Measurements from ENCODE around the gene EPHA8. TPM values are rescaled to one million over a fixed set of nuclear protein-coding genes. Genes with fewer than 3 reads are reported as not detected.

Gene EPHA8
- polyA plus RNA-seq, 6 donors from 2014 or later, result not detected

DNA sequence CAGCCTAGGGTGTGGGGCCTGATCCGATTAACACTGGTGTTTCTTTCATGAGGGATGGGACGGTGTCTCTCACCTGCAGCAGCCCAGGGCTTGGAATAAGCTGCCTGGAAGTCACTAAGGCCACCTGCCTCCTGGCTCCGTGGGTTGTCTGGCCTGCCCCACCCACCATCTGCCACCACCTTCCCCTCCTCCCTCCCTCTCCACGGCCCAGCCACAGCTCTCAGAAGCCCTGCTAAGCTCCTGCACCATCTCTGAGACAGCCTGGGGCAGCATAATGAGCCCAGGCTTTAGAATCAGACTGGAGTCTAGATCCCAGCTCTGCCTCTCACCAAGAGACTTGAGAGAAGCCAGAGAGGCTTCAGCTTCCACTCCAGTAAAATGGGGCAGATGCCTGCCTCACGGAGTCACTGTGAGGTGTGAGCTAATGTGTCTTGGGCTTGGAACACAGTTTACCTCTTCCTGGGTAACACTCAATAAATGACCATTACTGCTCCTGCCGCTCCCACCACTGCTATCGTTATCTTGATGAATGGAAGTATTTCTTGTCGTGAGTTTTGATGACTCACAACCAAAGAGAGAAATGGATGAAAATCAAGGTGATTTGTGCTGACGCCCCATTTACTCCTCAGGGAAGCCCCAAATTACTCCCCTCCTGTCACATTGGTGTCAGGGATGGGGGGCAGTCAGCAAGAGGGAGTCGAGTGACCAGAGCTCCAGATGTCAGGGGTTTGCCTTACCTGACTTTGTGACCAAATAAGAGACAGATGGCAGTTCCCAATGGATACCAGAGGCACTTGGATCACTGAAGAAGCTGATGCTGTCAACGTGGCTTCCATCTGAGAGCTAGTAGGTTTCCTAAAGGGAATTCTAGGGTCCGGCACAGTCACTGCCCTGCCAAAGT lies 49.6 kb downstream of the EPHA8 start:
- Mint-ChIP-seq H3K4me1 (no peaks in the 10 kb centered on the region), H3K9me3 (peaks cover 0 to 4% (median 0%) of the 10 kb centered on the region in 7 donors), H3K27me3 (peaks cover 10 to 78% (median 73%) of the 10 kb centered on the region in 3 donors)

DNA sequence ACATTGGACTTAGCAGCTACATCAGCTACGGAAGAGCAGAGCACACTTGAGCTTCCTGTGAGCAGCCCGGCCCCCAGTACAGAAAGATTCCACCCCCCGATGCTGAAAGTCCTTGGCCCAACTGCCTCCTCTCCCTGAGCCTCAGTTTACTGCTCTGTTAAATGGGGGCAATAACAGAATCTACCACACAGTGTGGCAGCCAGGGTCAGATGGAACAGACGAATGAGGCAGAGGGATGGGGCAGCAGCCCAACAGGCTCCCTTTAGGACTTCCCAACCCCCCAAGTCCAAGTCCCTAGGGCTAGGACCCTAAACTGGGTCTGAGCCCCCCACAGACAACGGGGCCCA lies 50.3 kb downstream of the EPHA8 start:
- peaks cover 10 to 75% (median 68%) of the 10 kb centered on the region in 3 donors for H3K27me3 Mint-ChIP-seq
- H3K9me3 Mint-ChIP-seq, result peaks cover 0 to 2% (median 0%) of the 10 kb centered on the region in 7 donors
- no peak overlapping the region for H3K4me3 Mint-ChIP-seq
- H3K27ac Mint-ChIP-seq, result no peak overlapping the region
- no peaks in the 10 kb centered on the region for H3K36me3 Mint-ChIP-seq
- DNase-seq (no peak), ATAC-seq (ENCODE audit: low read depth in 2 of 2) (no peak)
- no peaks in the 10 kb centered on the region for H3K4me1 Mint-ChIP-seq

More for the DNA sequence above, 49.6 kb downstream of the EPHA8 start:
- H3K36me3 Mint-ChIP-seq, result no peaks in the 10 kb centered on the region
- DNase-seq, result no peak
- no peak overlapping the region for H3K4me3 Mint-ChIP-seq
- no peak for ATAC-seq (ENCODE audit: low read depth in 2 of 2)
- peak overlapping the region in 1 of 6 donors; percentile 56 for H3K27ac Mint-ChIP-seq

DNA sequence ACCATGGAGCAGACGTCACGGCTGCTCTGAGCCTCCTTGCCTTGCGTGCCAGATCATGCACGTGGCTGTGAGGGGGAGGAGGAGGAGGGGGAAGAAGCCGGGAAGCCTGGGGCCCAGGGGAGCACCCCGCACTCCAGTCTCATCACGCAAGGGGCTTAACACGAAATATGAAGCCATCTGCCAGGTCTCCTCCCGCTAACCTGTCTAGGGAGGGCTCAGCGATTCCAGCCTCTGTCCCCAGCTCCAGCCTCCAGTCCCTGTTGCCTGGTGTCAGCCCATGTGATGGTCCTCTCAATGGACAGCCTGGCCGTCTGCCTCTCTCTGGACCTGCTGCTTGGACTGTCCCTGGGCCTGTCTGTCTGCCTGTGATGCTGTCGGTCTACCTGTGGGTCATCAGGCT lies 50.7 kb downstream of the EPHA8 start:
- Mint-ChIP-seq H3K4me3 (no peak overlapping the region), H3K9me3 (peaks cover 0 to 2% (median 0%) of the 10 kb centered on the region in 7 donors), H3K4me1 (no peaks in the 10 kb centered on the region), H3K27me3 (peaks cover 10 to 75% (median 68%) of the 10 kb centered on the region in 3 donors), H3K27ac (no peak overlapping the region), H3K36me3 (no peaks in the 10 kb centered on the region)
- no peak for ATAC-seq (ENCODE audit: low read depth in 2 of 2)
- DNase-seq, result no peak

DNA sequence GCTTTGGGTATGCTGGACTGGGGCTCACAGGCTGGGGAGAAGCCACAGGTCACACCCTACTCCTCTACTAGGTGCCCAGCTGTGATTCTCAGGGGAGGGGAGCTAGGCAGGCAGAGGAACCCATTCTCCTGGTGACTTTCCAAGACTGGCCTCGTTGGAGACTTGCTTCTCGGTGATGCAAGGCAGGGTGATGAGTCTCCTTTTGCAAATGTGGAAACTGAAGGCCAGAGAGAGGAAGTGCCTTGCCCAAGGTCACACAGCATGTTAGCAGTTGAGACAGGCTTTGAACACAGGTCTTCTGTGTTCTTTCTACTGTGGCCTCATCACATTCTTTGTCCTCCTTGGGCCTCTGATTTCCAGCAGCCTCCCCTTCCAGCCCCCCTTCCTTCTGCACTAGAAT lies 52.6 kb downstream of the EPHA8 start:
- peaks cover 0 to 2% (median 0%) of the 10 kb centered on the region in 7 donors for H3K9me3 Mint-ChIP-seq
- H3K27ac Mint-ChIP-seq, result no peak overlapping the region
- no peaks in the 10 kb centered on the region for H3K4me1 Mint-ChIP-seq
- no peaks in the 10 kb centered on the region for H3K36me3 Mint-ChIP-seq
- ATAC-seq (ENCODE audit: low read depth in 2 of 2) (no peak), DNase-seq (no peak)
- H3K27me3 Mint-ChIP-seq, result peaks cover 11 to 73% (median 64%) of the 10 kb centered on the region in 3 donors
- H3K4me3 Mint-ChIP-seq, result no peak overlapping the region

DNA sequence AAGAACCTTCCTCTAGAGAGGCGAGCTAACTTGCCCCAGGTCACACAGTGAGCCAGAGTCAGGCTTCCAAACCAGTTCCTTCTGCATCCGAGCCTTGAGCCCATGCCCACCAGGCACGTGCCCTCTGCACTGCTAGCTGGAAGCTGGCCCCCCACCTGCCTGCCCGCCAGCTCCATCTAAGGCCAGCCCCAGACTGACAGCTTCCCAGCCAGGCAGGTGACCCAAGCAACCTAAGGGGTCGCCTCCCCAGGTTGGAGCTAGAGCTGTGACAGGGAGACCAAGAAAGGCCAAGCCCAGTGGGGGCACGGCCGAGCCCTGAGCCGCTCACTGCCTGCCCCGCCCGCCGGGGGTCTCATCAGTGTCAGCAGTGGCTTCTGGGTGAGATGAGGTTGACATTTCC lies 53.3 kb downstream of the EPHA8 start:
- peaks cover 0 to 2% (median 0%) of the 10 kb centered on the region in 7 donors for H3K9me3 Mint-ChIP-seq
- peaks cover 8 to 67% (median 58%) of the 10 kb centered on the region in 3 donors for H3K27me3 Mint-ChIP-seq
- no peak overlapping the region for H3K4me3 Mint-ChIP-seq
- no peaks in the 10 kb centered on the region for H3K36me3 Mint-ChIP-seq
- H3K27ac Mint-ChIP-seq, result no peak overlapping the region
- no peak for ATAC-seq (ENCODE audit: low read depth in 2 of 2)
- no peak for DNase-seq
- H3K4me1 Mint-ChIP-seq, result no peaks in the 10 kb centered on the region

DNA sequence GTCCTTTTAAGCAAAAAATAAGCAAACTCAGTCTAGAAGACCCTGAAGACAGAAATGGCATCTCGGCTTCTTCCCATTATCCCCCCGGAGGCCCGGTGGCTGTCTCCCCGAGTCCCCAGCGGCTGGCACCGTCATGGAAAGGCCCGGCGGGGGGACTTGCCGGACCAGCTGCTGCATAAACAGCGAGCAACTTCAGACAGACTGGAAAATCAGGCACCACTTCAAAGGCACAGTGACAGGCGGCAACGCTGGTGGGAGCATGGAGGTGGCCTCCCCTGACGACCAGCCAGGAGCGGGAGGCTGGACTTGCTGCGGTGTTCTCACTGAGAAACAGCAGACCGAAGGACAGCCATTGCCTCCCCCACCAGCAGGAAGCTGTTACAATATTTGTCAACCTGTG lies 54.8 kb downstream of the EPHA8 start:
- Mint-ChIP-seq H3K4me1 (no peaks in the 10 kb centered on the region), H3K27ac (no peak overlapping the region), H3K27me3 (peaks cover 14 to 64% (median 62%) of the 10 kb centered on the region in 3 donors), H3K9me3 (peaks cover 0 to 1% (median 0%) of the 10 kb centered on the region in 7 donors), H3K36me3 (no peaks in the 10 kb centered on the region), H3K4me3 (no peak overlapping the region)
- DNase-seq (no peak), ATAC-seq (ENCODE audit: low read depth in 2 of 2) (no peak)

DNA sequence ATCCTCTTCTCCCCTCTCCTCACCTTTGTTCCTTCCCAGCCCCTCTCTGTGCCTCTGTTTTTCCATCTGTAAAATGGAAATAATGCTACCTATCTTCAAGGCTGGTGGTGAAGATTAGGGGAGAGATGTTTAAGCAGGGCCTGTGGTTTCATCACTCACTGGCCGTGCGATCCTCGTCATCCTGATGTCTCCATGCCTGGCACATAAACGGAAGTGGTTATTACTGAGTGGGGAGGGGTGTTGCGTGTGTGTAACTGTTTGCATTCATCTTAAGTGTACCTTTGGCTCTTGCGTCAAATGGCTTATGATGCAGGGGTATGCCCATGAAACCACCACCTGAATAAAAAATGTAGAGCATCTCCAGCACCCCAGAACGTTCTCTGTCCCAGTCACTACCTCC lies 56.0 kb downstream of the EPHA8 start:
- no peak for ATAC-seq (ENCODE audit: low read depth in 2 of 2)
- no peaks in the 10 kb centered on the region for H3K9me3 Mint-ChIP-seq
- no peak for DNase-seq
- H3K27ac Mint-ChIP-seq, result no peak overlapping the region
- no peaks in the 10 kb centered on the region for H3K4me1 Mint-ChIP-seq
- H3K4me3 Mint-ChIP-seq, result no peak overlapping the region
- H3K27me3 Mint-ChIP-seq, result peaks cover 18 to 68% (median 67%) of the 10 kb centered on the region in 3 donors
- no peaks in the 10 kb centered on the region for H3K36me3 Mint-ChIP-seq

DNA sequence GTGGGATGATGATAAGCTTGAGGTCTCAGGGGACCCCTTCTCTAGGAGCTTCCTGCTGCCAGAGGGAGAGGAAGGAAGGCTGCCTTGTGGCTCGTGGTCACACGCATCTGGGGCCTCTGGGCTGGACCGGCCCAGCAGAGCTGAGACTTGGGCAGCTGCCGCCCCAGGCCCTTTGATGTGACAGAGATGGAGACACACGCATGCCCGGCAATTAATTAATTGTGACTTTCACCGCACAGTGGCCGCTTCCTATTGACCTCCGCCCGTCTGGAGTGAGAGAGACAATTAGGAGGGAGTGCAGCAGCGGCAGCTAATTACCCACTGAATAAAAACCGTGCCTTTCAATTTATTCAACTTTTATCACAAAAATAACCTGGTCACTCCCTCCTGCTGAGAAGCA lies 56.5 kb downstream of the EPHA8 start:
- ATAC-seq (ENCODE audit: low read depth in 2 of 2), result no peak
- H3K27me3 Mint-ChIP-seq, result peaks cover 23 to 68% (median 67%) of the 10 kb centered on the region in 3 donors

DNA sequence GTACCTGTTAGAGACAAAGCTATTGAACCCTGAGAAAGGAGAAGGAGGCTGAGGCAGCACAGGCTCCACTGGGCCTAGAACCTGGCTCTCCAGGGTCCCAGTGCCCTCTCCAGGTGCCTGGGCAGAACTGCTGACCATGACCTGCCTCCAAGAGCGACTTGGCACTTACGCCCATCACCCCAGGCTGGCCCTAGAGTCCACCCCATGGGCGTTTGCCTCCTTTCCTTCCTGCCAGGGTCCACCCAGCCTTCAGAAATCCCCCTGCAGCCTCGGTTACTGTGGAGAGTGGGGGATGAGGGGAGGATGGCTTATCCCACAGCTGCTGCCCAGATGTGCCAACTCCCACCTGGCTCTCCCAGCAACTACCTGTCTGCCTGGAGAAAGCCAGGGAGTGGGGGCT lies 58.5 kb downstream of the EPHA8 start:
- peaks cover 23 to 65% (median 60%) of the 10 kb centered on the region in 3 donors for H3K27me3 Mint-ChIP-seq
- H3K4me3 Mint-ChIP-seq, result no peak overlapping the region
- ATAC-seq (ENCODE audit: low read depth in 2 of 2) (no peak), DNase-seq (no peak)
- no peaks in the 10 kb centered on the region for H3K36me3 Mint-ChIP-seq
- H3K27ac Mint-ChIP-seq, result no peak overlapping the region
- no peaks in the 10 kb centered on the region for H3K4me1 Mint-ChIP-seq
- H3K9me3 Mint-ChIP-seq, result no peaks in the 10 kb centered on the region

More for the DNA sequence above, 56.5 kb downstream of the EPHA8 start:
- H3K4me3 Mint-ChIP-seq, result no peak overlapping the region
- no peak overlapping the region for H3K27ac Mint-ChIP-seq
- H3K36me3 Mint-ChIP-seq, result no peaks in the 10 kb centered on the region
- H3K4me1 Mint-ChIP-seq, result no peaks in the 10 kb centered on the region
- H3K9me3 Mint-ChIP-seq, result no peaks in the 10 kb centered on the region
- DNase-seq, result no peak

DNA sequence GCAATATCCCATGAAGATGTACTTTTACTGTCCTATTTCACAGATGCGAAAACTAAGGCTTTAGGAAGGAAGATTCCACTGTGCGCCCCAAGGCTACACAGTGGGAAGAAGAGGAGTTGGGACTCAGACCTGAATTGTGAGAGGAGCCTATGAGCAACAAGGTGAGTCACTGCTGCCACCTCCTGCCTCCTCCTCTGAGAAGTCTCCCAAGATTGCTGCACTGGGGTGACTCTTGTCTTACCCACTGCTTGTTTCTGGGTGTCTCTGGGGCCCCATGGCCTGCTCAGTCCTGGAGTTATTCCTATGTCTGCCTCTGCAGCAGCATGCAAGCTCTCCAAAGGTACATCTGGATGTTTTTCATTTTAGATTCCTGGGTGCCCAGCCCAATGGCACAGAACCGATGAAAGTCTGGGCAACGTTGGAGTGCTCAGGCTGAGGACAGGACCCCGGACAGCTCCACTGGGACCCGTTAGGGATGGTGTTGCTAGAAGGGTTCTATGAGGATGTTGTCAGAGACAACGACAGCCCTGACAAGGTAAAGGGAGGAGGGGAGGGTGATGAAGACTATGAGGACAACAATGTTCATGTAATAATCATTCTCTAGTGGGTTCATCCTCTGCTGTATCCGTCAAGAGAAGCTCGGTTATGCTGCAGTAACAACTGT lies 62.1 kb downstream of the EPHA8 start:
- H3K4me1 Mint-ChIP-seq, result no peaks in the 10 kb centered on the region
- H3K27me3 Mint-ChIP-seq, result peaks cover 43 to 74% (median 63%) of the 10 kb centered on the region in 3 donors
- no peak overlapping the region for H3K4me3 Mint-ChIP-seq
- no peaks in the 10 kb centered on the region for H3K36me3 Mint-ChIP-seq
- no peak overlapping the region for H3K27ac Mint-ChIP-seq
- H3K9me3 Mint-ChIP-seq, result no peaks in the 10 kb centered on the region
- ATAC-seq (ENCODE audit: low read depth in 2 of 2) (no peak), DNase-seq (no peak)

DNA sequence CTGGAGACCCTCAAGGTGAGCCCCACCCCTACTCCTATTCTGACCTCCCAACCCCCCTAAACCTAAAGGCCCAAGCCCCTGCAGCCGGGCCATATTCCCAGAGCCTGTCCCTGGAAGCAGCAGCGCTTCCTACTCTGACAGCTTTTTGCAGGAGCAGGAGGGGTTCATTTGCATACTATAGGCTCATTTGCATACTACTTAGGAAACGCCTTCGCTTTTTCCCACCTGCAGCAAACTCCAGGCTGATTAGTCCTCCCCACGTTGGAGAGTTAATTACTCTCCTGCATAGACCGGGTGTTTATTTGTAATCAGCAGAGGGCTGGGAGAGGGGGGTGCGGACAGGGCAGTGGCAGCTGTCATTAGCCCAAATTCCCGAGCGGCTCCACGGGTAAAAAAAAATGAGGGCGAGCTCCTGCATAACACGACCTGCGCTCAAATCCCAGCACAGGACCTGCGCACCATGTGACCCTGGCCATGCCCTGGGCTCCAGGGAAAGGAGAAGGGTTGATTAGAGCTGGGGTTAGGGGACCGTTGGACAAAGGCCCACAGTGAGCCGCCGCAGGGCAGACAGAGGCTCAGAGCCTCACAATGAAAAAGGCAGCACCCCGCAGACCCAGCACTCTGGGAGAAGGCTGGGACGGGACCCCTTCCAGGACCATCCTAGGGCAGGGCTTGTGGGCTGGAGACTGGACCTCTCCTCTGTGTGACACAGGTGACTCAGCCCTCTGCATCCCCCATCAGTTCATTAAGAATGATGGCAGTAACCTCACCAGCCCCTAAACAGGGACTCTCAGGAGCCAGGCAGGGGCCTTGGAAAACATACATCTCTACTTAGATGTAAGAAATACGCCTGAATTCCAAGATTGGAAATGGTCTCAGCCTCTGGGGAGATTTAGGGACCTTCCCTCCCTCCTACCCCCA lies 63.2 kb downstream of the EPHA8 start:
- DNase-seq, result no peak

DNA sequence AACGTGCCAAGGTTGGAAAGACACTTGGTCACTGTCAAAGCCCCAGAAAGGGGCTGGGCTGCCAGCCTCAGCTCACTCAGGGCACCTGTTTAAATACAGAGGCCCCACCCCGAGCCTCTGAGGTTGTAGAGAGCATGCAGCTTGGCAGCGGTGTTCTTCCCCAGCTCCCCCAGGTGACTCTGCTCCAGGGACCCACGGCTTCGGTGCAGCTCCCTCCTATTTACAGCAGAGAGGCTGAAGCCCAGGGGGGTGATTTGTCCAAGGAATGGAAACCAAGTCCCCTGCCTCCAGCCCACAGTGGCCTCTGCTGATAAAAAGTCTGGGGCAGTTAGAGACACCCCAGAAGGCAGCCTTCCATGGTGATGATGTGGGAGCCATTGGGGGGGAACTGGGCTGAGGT lies 64.0 kb downstream of the EPHA8 start:
- H3K27me3 Mint-ChIP-seq, result peaks cover 54 to 86% (median 73%) of the 10 kb centered on the region in 3 donors
- H3K4me1 Mint-ChIP-seq, result no peaks in the 10 kb centered on the region
- DNase-seq, result no peak
- no peak for ATAC-seq (ENCODE audit: low read depth in 2 of 2)
- H3K4me3 Mint-ChIP-seq, result no peak overlapping the region
- no peak overlapping the region for H3K27ac Mint-ChIP-seq
- H3K9me3 Mint-ChIP-seq, result no peaks in the 10 kb centered on the region
- H3K36me3 Mint-ChIP-seq, result no peaks in the 10 kb centered on the region

More for the DNA sequence above, 63.2 kb downstream of the EPHA8 start:
- ATAC-seq (ENCODE audit: low read depth in 2 of 2), result no peak
- Mint-ChIP-seq H3K4me3 (peak overlapping the region in 1 of 8 donors; percentile 15), H3K36me3 (no peaks in the 10 kb centered on the region), H3K9me3 (no peaks in the 10 kb centered on the region), H3K27ac (no peak overlapping the region), H3K4me1 (no peaks in the 10 kb centered on the region), H3K27me3 (peaks cover 52 to 85% (median 70%) of the 10 kb centered on the region in 3 donors)
